ENCODE data around the gene PRDM1.

DNA sequence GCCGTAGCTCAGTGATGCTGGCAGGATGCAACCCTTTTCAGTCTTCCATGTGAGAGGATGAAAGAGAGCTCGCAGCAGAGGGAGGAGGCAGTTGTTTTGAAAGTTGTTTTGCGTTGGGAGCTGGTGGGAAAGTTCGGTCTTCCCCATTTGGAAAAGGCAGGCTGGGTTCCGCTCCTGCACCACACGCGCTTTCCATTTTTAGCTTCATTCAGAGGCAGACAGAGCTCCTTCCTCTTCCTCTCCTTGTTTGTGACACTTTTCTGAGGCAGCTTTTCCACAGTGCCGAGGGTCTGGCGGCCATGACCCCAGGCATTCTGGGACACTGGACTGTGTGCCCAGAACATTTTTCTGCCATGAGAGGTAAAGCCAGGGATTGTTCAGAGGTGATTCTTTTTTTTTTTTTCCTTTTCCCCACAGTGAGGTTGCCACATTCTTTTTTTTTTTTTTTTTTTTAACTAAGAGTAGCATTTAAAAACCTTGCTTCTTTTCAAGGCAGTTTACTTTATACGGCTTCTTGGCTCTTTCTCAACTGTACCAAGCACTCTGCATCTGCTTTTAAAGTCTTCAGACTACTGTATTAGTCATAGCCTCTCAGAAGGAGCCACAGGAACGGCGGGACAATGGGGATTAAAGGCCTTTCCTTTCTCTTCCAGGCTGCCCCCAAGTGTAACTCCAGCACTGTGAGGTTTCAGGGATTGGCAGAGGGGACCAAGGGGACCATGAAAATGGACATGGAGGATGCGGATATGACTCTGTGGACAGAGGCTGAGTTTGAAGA is 1.6 kb downstream of the PRDM1 start:
- no peak for TF ChIP-seq FOXK2 (IDR thresholded peaks at IDR 0.05)
- TF ChIP-seq ARNT (IDR thresholded peaks at IDR 0.05), result no peak
- no peak for TF ChIP-seq BHLHE40 (IDR thresholded peaks at IDR 0.05; ENCODE audit: borderline replicate concordance)
- no peak for TF ChIP-seq ELF4 (IDR thresholded peaks at IDR 0.05)
- no peak for TF ChIP-seq ZNF384 (IDR thresholded peaks at IDR 0.05)
- TF ChIP-seq HDGF (IDR thresholded peaks at IDR 0.05; ENCODE audit: borderline replicate concordance), result no peak
- no peak for TF ChIP-seq LEF1 (IDR thresholded peaks at IDR 0.05; ENCODE audit: borderline replicate concordance)
- no peak for TF ChIP-seq FOXM1 (IDR thresholded peaks at IDR 0.05; ENCODE audit: borderline replicate concordance)
- no peak for TF ChIP-seq TARDBP (IDR thresholded peaks at IDR 0.05)

All from HEK293T (cell line).